Colonic mucosa (tissue), 4 donors: ENCODE data around the gene PRDM15. TPM values are rescaled to one million over a fixed set of nuclear protein-coding genes. Genes with fewer than 3 reads are reported as not detected.

Experiments used
- DNase-seq: peaks from one replicate; pipeline ENCODE4 v3.0.0-alpha.2; 2020
- H3K27ac ChIP-seq: fragments of 200-600 bp; one replicate; pipeline ENCODE4 v1.8.0; 2021
- H3K27me3 ChIP-seq: fragments of 200-600 bp; one replicate; pipeline ENCODE4 v1.8.0; 2021
- H3K36me3 ChIP-seq: fragments of 200-600 bp; one replicate; pipeline ENCODE4 v1.8.0; 2021
- H3K4me1 ChIP-seq: fragments of 200-600 bp; one replicate; pipeline ENCODE4 v1.8.0; 2021; ENCODE audit warnings: mild to moderate bottlenecking
- H3K4me3 ChIP-seq: fragments of 200-600 bp; one replicate; pipeline ENCODE4 v1.8.0; 2021
- H3K9ac ChIP-seq, 2 donors: one replicate each; pipeline ENCODE4 v1.7.0; 2013; ENCODE audit warnings: control low read depth in 2 of 2, low read depth in 2 of 2, low read length in 2 of 2
- H3K9me3 ChIP-seq: fragments of 200-600 bp; one replicate; pipeline ENCODE4 v1.8.0; 2021
- CTCF ChIP-seq: fragments of 200-600 bp; IDR thresholded peaks from one replicate; pipeline ENCODE4 v1.8.0; 2022; ENCODE audit warnings: antibody characterized with exemption, mild to moderate bottlenecking
- intact Hi-C: fragments of 100-400 bp; cut with DNase I; formaldehyde crosslinking; loops from one replicate; pipeline ENCODE4 v1.14.1; 2022
- total RNA-seq, 2 donors: library from RNA; stranded (reverse); fragmentation: NEBNext Ultra II Directional in 1 of 2; extraction: Animal tissue kit (Norgen Biotek cat#: 25700) in 1 of 2; gene quantifications; one replicate each; pipeline ENCODE4 v1.2.1, GENCODE V29; 2021
- donor health status: healthy.
- donor health status: DM: no; HTN: no; CAD: no.
- donor health status: DM: no; HTN: no; CAD: no.

The PRDM15 gene
- total RNA-seq, 2 donors from 2014 or later = 3.2 to 6.3 TPM

GRCh38 chr21:41801321-41802197 lies 77.6 kb downstream of the PRDM15 start:
- no peaks in the 10 kb centered on the region for H3K36me3 ChIP-seq
- intact Hi-C loops = no loop called here
- H3K27ac ChIP-seq = no peak overlapping the region
- no peak overlapping the region for H3K9ac ChIP-seq
- H3K4me1 ChIP-seq = no peaks in the 10 kb centered on the region
- DNase-seq = no peak
- no peak for TF ChIP-seq CTCF
- no peaks in the 10 kb centered on the region for H3K27me3 ChIP-seq
- no peak overlapping the region for H3K4me3 ChIP-seq
- H3K9me3 ChIP-seq = no peaks in the 10 kb centered on the region

GRCh38 chr21:41800425-41801320 lies 78.5 kb downstream of the PRDM15 start:
- Histone ChIP-seq H3K36me3 (no peaks in the 10 kb centered on the region), H3K9ac (no peak overlapping the region), H3K27me3 (no peaks in the 10 kb centered on the region), H3K4me1 (no peaks in the 10 kb centered on the region), H3K9me3 (no peaks in the 10 kb centered on the region), H3K4me3 (no peak overlapping the region), H3K27ac (no peak overlapping the region)
- TF ChIP-seq CTCF = no peak
- no peak for DNase-seq
- intact Hi-C loops = no loop called here

GRCh38 chr21:41799763-41800162 lies 79.4 kb downstream of the PRDM15 start:
- no peak for TF ChIP-seq CTCF
- Histone ChIP-seq H3K4me3 (no peak overlapping the region), H3K9ac (no peak overlapping the region), H3K36me3 (no peaks in the 10 kb centered on the region), H3K4me1 (no peaks in the 10 kb centered on the region), H3K27ac (no peak overlapping the region), H3K9me3 (no peaks in the 10 kb centered on the region), H3K27me3 (no peaks in the 10 kb centered on the region)
- DNase-seq = no peak
- intact Hi-C loops = no loop called here

GRCh38 chr21:41798326-41798725 lies 80.8 kb downstream of the PRDM15 start:
- Histone ChIP-seq H3K27me3 (no peaks in the 10 kb centered on the region), H3K4me1 (no peaks in the 10 kb centered on the region), H3K4me3 (no peak overlapping the region), H3K36me3 (no peaks in the 10 kb centered on the region), H3K9me3 (no peaks in the 10 kb centered on the region), H3K27ac (no peak overlapping the region), H3K9ac (no peak overlapping the region)
- intact Hi-C loops = no loop called here
- TF ChIP-seq CTCF = no peak
- DNase-seq = no peak

GRCh38 chr21:41796476-41797080 lies 82.6 kb downstream of the PRDM15 start:
- Histone ChIP-seq H3K4me1 (no peaks in the 10 kb centered on the region), H3K9me3 (no peaks in the 10 kb centered on the region), H3K27ac (no peak overlapping the region), H3K27me3 (peaks cover 5% of the 10 kb centered on the region), H3K9ac (no peak overlapping the region), H3K4me3 (no peak overlapping the region), H3K36me3 (no peaks in the 10 kb centered on the region)
- TF ChIP-seq CTCF = no peak
- intact Hi-C loops = no loop called here
- no peak for DNase-seq
